HepG2 (cell line): ENCODE results near the gene NTN4. TPM values are rescaled to one million over a fixed set of nuclear protein-coding genes. Genes with fewer than 3 reads are reported as not detected.
A peak's percentile ranks its signal among the peaks of the same experiment; 100 is the strongest.

Experiments used
- ATAC-seq: fragments of 200-7000 bp; cut with Tn5 transposase; 3 replicates; pipeline ENCODE4 v1.9.1; 2020; ENCODE audit warnings: mild to moderate bottlenecking, moderate library complexity
- BruUV-seq: library from RNA; stranded (reverse); fragments of 400-500 nt; replicated peaks from 2 replicates; lab custom pipeline; 2021; lab: Mats Ljungman, UMichigan
- CTCF ChIA-PET: fragments of 300-600 bp; formaldehyde crosslinking; extraction: SDS; loops from one replicate; lab custom pipeline; 2021; ENCODE audit warnings: low total read pairs, inconsistent platforms, low intra/inter-chr PET ratio; lab: Yijun Ruan, JAX
- POLR2A ChIA-PET: fragments of 350-600 bp; sonication (Branson Sonifier 250); formaldehyde crosslinking; loops from one replicate; lab custom pipeline; 2020; ENCODE audit warnings: antibody characterized with exemption, inconsistent platforms; lab: Yijun Ruan, JAX
- DNase-seq: peaks from one replicate; pipeline ENCODE4 v3.0.0-alpha.2; 2015; ENCODE audit warnings: low spot score
- FAIRE-seq: peaks from 3 replicates; lab custom pipeline; 2011; peaks lifted over from hg19 to GRCh38; lab: Jason Lieb, UNC
- H2AFZ ChIP-seq: one replicate; pipeline ENCODE4 v1.6.1; 2011; ENCODE audit warnings: low read length, inconsistent platforms
- H3K27ac ChIP-seq: fragments of 300-600 bp; 3 replicates; pipeline ENCODE4 v1.8.0; 2011; ENCODE audit warnings: mixed run types, mild to moderate bottlenecking, mixed read lengths, low read length, inconsistent platforms; ENCODE audit not compliant: insufficient read depth; ENCODE audit errors: extremely low read length
- H3K27me3 ChIP-seq, 2 experiments: fragments of 200-600 bp in 1 of 2; 2 replicates in 1 of 2; 3 replicates in 1 of 2; pipeline versions ENCODE4 v1.6.0 to v1.8.0; 2011; ENCODE audit warnings: low read length in 2 of 2, mild to moderate bottlenecking in 2 of 2, moderate library complexity in 2 of 2, inconsistent platforms in 1 of 2; ENCODE audit not compliant: insufficient read depth in 2 of 2, control insufficient read depth in 1 of 2
- H3K36me3 ChIP-seq, 2 experiments: fragments of 200-600 bp in 1 of 2; replicated peaks in 1 of 2; 2 replicates in 1 of 2; 3 replicates in 1 of 2; pipeline versions ENCODE4 v1.5.1 to v1.8.0; 2011; ENCODE audit warnings: low read length in 2 of 2, inconsistent platforms in 1 of 2; ENCODE audit not compliant: insufficient read depth in 2 of 2, control insufficient read depth in 1 of 2
- H3K4me1 ChIP-seq: 2 replicates; pipeline ENCODE4 v1.5.1; 2012; ENCODE audit warnings: low read length, inconsistent platforms; ENCODE audit not compliant: insufficient read depth
- H3K4me2 ChIP-seq: 2 replicates; pipeline ENCODE4 v1.6.0; 2011; ENCODE audit warnings: low read depth, low read length, inconsistent platforms
- H3K4me3 ChIP-seq, 3 experiments: fragments of 200-600 bp in 1 of 3; sonication (generic), shearing (Covaris generic) in 1 of 3; replicated peaks in 1 of 3; 2 replicates each; pipeline ENCODE4 v1.5.1; 2011 to 2016; ENCODE audit warnings: low read length in 3 of 3, inconsistent platforms in 2 of 3, low read depth in 2 of 3, mild to moderate bottlenecking in 2 of 3, control low read depth in 1 of 3, mixed read lengths in 1 of 3; ENCODE audit not compliant: insufficient read depth in 1 of 3
- H3K79me2 ChIP-seq: one replicate; pipeline ENCODE4 v1.6.1; 2011; ENCODE audit warnings: low read length, inconsistent platforms; ENCODE audit not compliant: insufficient read depth
- H3K9ac ChIP-seq: 2 replicates; pipeline ENCODE4 v1.6.0; 2011; ENCODE audit warnings: mild to moderate bottlenecking, low read depth, low read length, inconsistent platforms; ENCODE audit not compliant: insufficient read depth
- H3K9me3 ChIP-seq: 2 replicates; pipeline ENCODE4 v1.5.1; 2012; ENCODE audit warnings: mild to moderate bottlenecking, low read length
- H4K20me1 ChIP-seq: 2 replicates; pipeline ENCODE4 v1.6.0; 2011; ENCODE audit warnings: inconsistent platforms, mild to moderate bottlenecking, low read length, moderate library complexity; ENCODE audit not compliant: insufficient read depth
- FOSL2 ChIP-seq: sonication (generic); formaldehyde crosslinking; IDR thresholded peaks from 2 replicates; pipeline ENCODE4 v1.4.0; 2020; ENCODE audit warnings: missing genetic modification reagents
- FOXA3 ChIP-seq: IDR thresholded peaks from 2 replicates; pipeline ENCODE4 v1.6.1; 2016; ENCODE audit warnings: missing genetic modification reagents, missing compliant biosample characterization
- HMG20A ChIP-seq: IDR thresholded peaks from 2 replicates; pipeline ENCODE4 v1.6.1; 2016; ENCODE audit warnings: borderline replicate concordance
- RXRB ChIP-seq: IDR thresholded peaks from 2 replicates; pipeline ENCODE4 v1.6.1; 2016; ENCODE audit warnings: borderline replicate concordance, missing genetic modification reagents, missing compliant biosample characterization
- SP1 ChIP-seq, 2 experiments: fragments of 450-650 bp in 1 of 2; sonication (generic) in 1 of 2; formaldehyde crosslinking in 1 of 2; IDR thresholded peaks; 2 replicates each; pipeline versions ENCODE4 v1.4.0 to v1.6.1; 2016 to 2020; ENCODE audit warnings: missing genetic modification reagents in 1 of 2
- TEAD3 ChIP-seq: optimal IDR thresholded peaks from 2 replicates; pipeline ENCODE3; 2016; ENCODE audit warnings: borderline replicate concordance
- ZNF10 ChIP-seq: sonication (generic); formaldehyde crosslinking; IDR thresholded peaks from 2 replicates; pipeline ENCODE4 v1.4.0; 2020; ENCODE audit warnings: mild to moderate bottlenecking, low read depth, missing genetic modification reagents, borderline replicate concordance
- ZSCAN30 ChIP-seq: sonication (generic); formaldehyde crosslinking; IDR thresholded peaks from 2 replicates; pipeline ENCODE4 v1.5.0; 2020; ENCODE audit warnings: mild to moderate bottlenecking, missing genetic modification reagents
- WGBS: methylation state at CpG from one replicate; pipeline ENCODE4 v1.1.6; 2017; ENCODE audit warnings: low lambda C conversion rate; 5-methylcytosine and 5-hydroxymethylcytosine counted together
- in situ Hi-C: cut with HindIII; loops from 2 replicates; pipeline ENCODE4 v1.10.0; 2017; ENCODE audit warnings: low pct_unique_long_range_greater_than_20kb; ENCODE audit not compliant: extremely low pct_ligation_motif_present
- intact Hi-C: fragments of 100-400 bp; cut with micrococcal nuclease; formaldehyde crosslinking; loops from one replicate; pipeline ENCODE4 v1.10.0; 2022; ENCODE audit not compliant: unreplicated experiment
- polyA plus RNA-seq, 8 experiments: library from polyadenylated mRNA; depleted of rRNA in 3 of 8; stranded (reverse) in 7 of 8; unstranded in 1 of 8; fragments of >200 nt; fragmentation: Illumina TruSeq in 4 of 8; extraction: Trizol in 4 of 8; gene quantifications; 2 replicates each; pipeline versions ENCODE4 v1.2.1 to v1.2.3, GENCODE V29; 2011 to 2016; ENCODE audit warnings: low read depth in 4 of 8, missing spikeins in 1 of 8, mixed read lengths in 1 of 8; ENCODE audit not compliant: insufficient read depth in 1 of 8
- total RNA-seq, 5 experiments: library from RNA; depleted of rRNA; stranded (reverse); fragments of >200 nt; fragmentation: Illumina TruSeq; extraction: Trizol; gene quantifications; 2 replicates each; pipeline ENCODE4 v1.2.3, GENCODE V29; 2016; ENCODE audit warnings: low read depth in 1 of 5
- TF ChIP-seq, protein P1 (sequence below): sonication (generic); formaldehyde crosslinking; IDR thresholded peaks from 2 replicates; pipeline ENCODE4 v1.4.0; 2020; ENCODE audit warnings: missing genetic modification reagents, borderline replicate concordance
- TF ChIP-seq, protein P2 (sequence below): IDR thresholded peaks from 2 replicates; pipeline ENCODE4 v1.4.0; 2020; ENCODE audit warnings: mild to moderate bottlenecking, missing genetic modification reagents
- TF ChIP-seq, protein P3 (sequence below): sonication (generic); formaldehyde crosslinking; IDR thresholded peaks from 2 replicates; pipeline ENCODE4 v1.8.0; 2022; ENCODE audit warnings: missing genetic modification reagents, mild to moderate bottlenecking, inconsistent platforms, borderline replicate concordance
- TF ChIP-seq, protein P4 (sequence below): sonication (generic); formaldehyde crosslinking; IDR thresholded peaks from 2 replicates; pipeline ENCODE4 v1.4.0; 2020; ENCODE audit warnings: missing genetic modification reagents
- TF ChIP-seq, protein P5 (sequence below): sonication (generic); formaldehyde crosslinking; IDR thresholded peaks from 2 replicates; pipeline ENCODE4 v1.4.0; 2020; ENCODE audit warnings: missing genetic modification reagents

NTN4 gene
- total and polyA plus RNA-seq, 2 of the 13 experiments (the other 11 are each of a cell fraction or from before 2014, with no cell fraction given) = 7.8 to 11.5 TPM

DNA sequence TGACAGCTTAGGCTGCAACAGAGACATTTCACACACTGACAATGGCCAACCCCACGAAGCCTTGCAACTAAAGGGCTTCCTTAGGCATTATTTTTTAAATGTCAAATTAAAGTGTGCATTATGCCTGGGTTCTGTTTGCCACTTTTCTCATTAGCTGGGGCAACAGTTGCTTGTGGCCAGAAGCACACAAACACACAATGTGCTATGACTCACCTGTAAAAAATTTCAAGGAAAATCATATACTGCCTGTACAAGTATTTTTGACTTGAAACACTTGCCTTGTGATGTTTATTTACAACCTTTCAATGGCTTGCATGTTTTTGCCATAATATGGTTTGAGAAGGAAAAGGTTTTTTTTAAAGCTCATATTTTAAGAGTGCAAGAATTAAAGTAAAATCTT, 1.9 kb downstream of the NTN4 start:
- no peaks in the 10 kb centered on the region for H3K79me2 ChIP-seq
- no peak for DNase-seq
- in situ Hi-C loops (no loop called here), intact Hi-C loops (no loop called here)
- H3K4me2 ChIP-seq = peak overlapping the region; percentile 92
- H3K4me1 ChIP-seq = peaks cover 29% of the 10 kb centered on the region
- ChIA-PET POLR2A (interaction anchor here (1.3 to 1.5 kb wide), 2 partner anchors 14 to 50 kb away, joined by 4 to 7 read pairs; no protein-coding TSS in a partner anchor), CTCF (interaction anchor here (0.9 kb wide), 1 partner anchor 27 kb away, joined by 3 read pairs; no protein-coding TSS in a partner anchor)
- no peaks in the 10 kb centered on the region for H3K36me3 ChIP-seq
- no peak overlapping the region; a peak in 1 of 6 replicates for H3K4me3 ChIP-seq
- H3K9me3 ChIP-seq = no peaks in the 10 kb centered on the region
- no peaks in the 10 kb centered on the region for H4K20me1 ChIP-seq
- no peak for ATAC-seq
- FAIRE-seq = no peak
- H2AFZ ChIP-seq = no peak overlapping the region
- H3K9ac ChIP-seq = peak overlapping the region; percentile 73; the same call in 1 of the 2 replicates
- WGBS = 47% methylated on average over 1 of the region's 1 CpG
- BruUV-seq = TSS peak; percentile 42
- no peak overlapping the region for H3K27ac ChIP-seq
- H3K27me3 ChIP-seq = no peaks in the 10 kb centered on the region; a peak in 1 of 5 replicates
- TF ChIP-seq, protein P1, sequence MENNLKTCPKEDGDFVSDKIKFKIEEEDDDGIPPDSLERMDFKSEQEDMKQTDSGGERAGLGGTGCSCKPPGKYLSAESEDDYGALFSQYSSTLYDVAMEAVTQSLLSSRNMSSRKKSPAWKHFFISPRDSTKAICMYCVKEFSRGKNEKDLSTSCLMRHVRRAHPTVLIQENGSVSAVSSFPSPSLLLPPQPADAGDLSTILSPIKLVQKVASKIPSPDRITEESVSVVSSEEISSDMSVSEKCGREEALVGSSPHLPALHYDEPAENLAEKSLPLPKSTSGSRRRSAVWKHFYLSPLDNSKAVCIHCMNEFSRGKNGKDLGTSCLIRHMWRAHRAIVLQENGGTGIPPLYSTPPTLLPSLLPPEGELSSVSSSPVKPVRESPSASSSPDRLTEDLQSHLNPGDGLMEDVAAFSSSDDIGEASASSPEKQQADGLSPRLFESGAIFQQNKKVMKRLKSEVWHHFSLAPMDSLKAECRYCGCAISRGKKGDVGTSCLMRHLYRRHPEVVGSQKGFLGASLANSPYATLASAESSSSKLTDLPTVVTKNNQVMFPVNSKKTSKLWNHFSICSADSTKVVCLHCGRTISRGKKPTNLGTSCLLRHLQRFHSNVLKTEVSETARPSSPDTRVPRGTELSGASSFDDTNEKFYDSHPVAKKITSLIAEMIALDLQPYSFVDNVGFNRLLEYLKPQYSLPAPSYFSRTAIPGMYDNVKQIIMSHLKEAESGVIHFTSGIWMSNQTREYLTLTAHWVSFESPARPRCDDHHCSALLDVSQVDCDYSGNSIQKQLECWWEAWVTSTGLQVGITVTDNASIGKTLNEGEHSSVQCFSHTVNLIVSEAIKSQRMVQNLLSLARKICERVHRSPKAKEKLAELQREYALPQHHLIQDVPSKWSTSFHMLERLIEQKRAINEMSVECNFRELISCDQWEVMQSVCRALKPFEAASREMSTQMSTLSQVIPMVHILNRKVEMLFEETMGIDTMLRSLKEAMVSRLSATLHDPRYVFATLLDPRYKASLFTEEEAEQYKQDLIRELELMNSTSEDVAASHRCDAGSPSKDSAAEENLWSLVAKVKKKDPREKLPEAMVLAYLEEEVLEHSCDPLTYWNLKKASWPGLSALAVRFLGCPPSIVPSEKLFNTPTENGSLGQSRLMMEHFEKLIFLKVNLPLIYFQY (CRISPR knock-in tag) = no peak
- TF ChIP-seq, protein P2, sequence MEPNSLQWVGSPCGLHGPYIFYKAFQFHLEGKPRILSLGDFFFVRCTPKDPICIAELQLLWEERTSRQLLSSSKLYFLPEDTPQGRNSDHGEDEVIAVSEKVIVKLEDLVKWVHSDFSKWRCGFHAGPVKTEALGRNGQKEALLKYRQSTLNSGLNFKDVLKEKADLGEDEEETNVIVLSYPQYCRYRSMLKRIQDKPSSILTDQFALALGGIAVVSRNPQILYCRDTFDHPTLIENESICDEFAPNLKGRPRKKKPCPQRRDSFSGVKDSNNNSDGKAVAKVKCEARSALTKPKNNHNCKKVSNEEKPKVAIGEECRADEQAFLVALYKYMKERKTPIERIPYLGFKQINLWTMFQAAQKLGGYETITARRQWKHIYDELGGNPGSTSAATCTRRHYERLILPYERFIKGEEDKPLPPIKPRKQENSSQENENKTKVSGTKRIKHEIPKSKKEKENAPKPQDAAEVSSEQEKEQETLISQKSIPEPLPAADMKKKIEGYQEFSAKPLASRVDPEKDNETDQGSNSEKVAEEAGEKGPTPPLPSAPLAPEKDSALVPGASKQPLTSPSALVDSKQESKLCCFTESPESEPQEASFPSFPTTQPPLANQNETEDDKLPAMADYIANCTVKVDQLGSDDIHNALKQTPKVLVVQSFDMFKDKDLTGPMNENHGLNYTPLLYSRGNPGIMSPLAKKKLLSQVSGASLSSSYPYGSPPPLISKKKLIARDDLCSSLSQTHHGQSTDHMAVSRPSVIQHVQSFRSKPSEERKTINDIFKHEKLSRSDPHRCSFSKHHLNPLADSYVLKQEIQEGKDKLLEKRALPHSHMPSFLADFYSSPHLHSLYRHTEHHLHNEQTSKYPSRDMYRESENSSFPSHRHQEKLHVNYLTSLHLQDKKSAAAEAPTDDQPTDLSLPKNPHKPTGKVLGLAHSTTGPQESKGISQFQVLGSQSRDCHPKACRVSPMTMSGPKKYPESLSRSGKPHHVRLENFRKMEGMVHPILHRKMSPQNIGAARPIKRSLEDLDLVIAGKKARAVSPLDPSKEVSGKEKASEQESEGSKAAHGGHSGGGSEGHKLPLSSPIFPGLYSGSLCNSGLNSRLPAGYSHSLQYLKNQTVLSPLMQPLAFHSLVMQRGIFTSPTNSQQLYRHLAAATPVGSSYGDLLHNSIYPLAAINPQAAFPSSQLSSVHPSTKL (CRISPR knock-in tag) = peak; percentile 18; the same call in 1 of the 2 replicates
- TF ChIP-seq ZSCAN30 (CRISPR knock-in tag) (no peak), HMG20A (peak; percentile 21; the same call in 1 of the 2 replicates), TEAD3 (CRISPR knock-in tag) (peak; percentile 35), SP1 (IDR thresholded peaks at IDR 0.05) (no peak), SP1 (CRISPR knock-in tag; IDR thresholded peaks at IDR 0.05) (no peak), RXRB (CRISPR knock-in tag) (no peak), FOXA3 (CRISPR knock-in tag) (peak; percentile 19; the same call in 1 of the 2 replicates), FOSL2 (CRISPR knock-in tag) (peak; percentile 89), ZNF10 (CRISPR knock-in tag) (no peak)
- TF ChIP-seq, protein P3, sequence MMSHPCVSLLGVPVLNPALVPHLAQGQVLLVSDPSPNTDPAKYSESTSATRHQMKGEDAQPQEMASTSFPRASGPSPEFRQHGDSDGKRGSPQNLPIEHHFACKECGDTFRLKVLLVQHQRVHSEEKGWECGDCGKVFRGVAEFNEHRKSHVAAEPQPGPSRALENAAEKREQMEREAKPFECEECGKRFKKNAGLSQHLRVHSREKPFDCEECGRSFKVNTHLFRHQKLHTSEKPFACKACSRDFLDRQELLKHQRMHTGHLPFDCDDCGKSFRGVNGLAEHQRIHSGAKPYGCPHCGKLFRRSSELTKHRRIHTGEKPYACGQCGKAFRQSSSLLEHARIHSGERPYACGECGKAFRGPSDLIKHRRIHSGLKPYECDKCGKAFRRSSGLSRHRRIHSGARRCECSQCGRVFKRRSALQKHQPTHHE (CRISPR knock-in tag) = no peak
- TF ChIP-seq, protein P4, sequence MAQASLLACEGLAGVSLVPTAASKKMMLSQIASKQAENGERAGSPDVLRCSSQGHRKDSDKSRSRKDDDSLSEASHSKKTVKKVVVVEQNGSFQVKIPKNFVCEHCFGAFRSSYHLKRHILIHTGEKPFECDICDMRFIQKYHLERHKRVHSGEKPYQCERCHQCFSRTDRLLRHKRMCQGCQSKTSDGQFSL = no peak
- TF ChIP-seq, protein P5, sequence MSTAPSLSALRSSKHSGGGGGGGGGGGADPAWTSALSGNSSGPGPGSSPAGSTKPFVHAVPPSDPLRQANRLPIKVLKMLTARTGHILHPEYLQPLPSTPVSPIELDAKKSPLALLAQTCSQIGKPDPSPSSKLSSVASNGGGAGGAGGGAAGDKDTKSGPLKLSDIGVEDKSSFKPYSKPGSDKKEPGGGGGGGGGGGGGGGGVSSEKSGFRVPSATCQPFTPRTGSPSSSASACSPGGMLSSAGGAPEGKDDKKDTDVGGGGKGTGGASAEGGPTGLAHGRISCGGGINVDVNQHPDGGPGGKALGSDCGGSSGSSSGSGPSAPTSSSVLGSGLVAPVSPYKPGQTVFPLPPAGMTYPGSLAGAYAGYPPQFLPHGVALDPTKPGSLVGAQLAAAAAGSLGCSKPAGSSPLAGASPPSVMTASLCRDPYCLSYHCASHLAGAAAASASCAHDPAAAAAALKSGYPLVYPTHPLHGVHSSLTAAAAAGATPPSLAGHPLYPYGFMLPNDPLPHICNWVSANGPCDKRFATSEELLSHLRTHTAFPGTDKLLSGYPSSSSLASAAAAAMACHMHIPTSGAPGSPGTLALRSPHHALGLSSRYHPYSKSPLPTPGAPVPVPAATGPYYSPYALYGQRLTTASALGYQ (CRISPR knock-in tag) = no peak
